ENCODE results near the gene DUS3L.
A peak's percentile ranks its signal among the peaks of the same experiment; 100 is the strongest.

DUS3L gene, protein sequence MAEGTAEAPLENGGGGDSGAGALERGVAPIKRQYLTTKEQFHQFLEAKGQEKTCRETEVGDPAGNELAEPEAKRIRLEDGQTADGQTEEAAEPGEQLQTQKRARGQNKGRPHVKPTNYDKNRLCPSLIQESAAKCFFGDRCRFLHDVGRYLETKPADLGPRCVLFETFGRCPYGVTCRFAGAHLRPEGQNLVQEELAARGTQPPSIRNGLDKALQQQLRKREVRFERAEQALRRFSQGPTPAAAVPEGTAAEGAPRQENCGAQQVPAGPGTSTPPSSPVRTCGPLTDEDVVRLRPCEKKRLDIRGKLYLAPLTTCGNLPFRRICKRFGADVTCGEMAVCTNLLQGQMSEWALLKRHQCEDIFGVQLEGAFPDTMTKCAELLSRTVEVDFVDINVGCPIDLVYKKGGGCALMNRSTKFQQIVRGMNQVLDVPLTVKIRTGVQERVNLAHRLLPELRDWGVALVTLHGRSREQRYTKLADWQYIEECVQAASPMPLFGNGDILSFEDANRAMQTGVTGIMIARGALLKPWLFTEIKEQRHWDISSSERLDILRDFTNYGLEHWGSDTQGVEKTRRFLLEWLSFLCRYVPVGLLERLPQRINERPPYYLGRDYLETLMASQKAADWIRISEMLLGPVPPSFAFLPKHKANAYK

DNA sequence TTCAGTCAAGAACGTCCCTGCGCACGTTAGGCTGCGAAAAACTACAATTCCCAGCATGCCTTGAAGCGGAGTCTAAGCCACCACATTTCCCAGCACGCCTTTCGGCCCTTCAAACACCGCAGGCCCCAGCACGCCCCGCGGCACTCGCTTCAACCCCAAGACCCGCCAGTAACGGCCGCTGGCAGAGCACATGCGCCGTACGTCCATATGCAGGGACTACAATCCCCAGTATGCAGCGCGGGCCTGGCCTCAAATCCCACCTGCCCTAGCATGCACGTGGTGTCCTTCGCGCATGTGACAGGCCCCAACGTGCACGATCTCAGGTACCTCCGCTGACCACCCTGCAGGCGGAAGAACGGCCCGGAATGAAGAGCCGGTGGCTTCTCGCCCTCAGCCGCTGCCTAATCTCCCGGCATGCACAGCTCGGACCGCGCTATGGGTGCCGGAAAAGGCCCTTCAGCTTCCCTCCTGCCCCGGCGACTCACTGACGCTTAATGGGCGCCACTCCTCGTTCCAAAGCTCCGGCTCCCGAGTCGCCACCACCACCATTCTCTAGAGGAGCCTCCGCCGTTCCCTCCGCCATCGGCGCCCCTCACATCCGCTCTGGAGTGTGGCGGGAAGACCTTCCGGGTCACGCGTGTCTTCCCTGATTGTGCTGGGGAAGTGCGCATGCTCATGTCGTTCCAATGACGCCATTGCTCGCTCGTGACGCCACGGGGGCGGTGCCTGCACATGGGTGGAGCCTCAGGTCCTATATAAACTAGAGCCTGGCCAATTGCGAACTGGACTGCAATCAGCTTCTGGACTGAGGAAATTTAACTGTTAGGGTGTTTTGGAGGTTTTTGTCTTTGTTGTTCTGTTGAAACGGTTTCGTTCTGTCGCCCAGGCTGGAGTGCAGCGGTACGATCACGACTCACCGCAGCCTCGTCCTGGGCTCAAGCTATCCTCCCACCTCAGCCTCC, at the start of gene DUS3L:
Gene DUS3L, minus strand, starts transcription at position 605 of the 962 bp plus-strand sequence. Its CDS starts 22 bp downstream, at position 583.
- DNase-seq, result peak; percentile 93 to 99 (median 96)
- intact Hi-C loops (cut with DNase I), result loop anchor here (2.0 to 5.0 kb wide), 3 partner anchors 69 to 111 kb away; partner anchors contain the start of genes CATSPERD, HSD11B1L, LONP1 and MICOS13

DNA sequence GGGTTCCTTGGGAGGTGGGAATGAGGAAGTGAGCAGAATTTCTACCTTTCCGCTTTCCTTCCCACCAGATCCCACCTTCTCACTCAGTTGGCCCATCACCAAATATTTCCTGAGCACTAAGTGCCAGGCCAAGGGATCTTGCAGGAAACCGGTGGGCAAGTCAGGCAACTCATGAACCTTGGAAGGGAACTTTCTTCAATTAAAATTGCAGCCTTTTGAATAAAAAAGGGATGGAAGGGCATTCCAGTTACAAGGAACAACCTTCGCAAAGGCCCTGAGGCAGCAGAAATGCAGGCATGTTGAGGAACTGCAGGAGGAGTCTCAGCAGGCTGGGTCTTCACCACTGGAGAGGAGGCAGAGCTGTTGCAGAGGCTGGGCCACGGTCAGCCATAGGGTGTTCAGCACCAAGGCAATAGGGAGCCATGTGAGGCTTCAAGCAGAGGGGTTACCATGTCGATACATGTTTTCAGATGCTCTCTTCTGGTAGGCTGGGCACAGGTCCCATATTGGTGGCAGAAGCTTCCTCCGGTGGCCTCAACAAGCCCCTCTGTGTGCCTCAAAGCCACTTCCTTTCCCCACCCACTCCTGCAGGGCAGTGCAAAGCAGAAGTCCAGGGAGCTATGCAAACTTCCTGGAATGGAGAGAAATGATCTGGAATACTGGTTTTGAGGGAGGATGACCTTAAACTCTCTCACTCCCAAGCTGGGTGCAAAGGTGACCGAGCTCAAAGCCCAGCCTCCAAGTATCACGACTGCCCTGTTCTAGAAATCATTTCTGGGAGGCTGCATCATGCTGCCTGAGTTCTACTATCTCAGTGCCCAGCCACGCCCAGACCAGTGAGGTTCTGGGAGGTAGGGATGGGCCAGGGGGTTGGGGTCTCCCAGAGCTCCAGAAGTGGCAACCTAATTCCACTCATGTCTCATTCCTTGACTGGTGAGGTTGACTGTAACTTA, 48.4 kb upstream of the DUS3L start, which contains the start of gene FUT6:
Gene FUT6, minus strand, starts transcription at position 638 of the 953 bp plus-strand sequence. CDS start 7,135 bp downstream, outside the sequence.
- intact Hi-C loops (cut with DNase I), result no loop called here
- peak in 1 of 10 donors; percentile 25 for DNase-seq

DNA sequence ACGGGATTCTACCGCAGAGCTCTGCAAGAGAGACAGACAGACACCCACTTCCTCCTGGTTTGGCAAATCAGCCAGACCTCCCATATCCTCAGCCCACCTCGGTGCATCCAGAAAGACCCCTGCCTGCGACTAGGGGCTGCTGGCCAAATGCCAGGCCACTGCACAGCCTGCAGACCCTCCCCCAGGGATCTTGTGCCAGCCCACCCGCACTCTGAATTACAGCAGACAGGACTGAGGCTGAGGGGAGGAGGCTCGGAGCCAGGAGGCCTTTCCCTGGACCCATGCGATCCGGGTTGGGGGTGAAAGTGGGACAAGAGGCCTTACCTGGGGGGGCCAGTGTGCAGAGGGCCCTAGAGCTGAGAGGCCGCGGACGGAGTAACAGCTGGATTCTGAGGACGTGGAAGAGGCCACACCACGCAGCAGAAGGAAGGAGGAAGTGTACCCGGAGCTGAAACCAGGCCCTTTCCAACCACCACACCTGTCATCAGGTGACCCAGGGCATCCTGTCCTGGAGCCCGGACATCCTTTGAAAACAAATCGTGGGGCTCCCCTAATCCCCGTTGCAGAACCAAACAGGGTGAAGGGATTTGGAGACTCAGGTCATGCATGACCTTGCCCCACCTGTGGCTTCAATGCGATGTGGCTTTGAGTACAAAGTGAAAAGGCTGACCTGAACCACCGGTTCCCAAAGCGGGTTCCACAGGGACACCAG, 47.5 kb upstream of the DUS3L start:
- DNase-seq, result peak in 1 of 10 donors; percentile 40
- intact Hi-C loops (cut with DNase I), result no loop called here

DNA sequence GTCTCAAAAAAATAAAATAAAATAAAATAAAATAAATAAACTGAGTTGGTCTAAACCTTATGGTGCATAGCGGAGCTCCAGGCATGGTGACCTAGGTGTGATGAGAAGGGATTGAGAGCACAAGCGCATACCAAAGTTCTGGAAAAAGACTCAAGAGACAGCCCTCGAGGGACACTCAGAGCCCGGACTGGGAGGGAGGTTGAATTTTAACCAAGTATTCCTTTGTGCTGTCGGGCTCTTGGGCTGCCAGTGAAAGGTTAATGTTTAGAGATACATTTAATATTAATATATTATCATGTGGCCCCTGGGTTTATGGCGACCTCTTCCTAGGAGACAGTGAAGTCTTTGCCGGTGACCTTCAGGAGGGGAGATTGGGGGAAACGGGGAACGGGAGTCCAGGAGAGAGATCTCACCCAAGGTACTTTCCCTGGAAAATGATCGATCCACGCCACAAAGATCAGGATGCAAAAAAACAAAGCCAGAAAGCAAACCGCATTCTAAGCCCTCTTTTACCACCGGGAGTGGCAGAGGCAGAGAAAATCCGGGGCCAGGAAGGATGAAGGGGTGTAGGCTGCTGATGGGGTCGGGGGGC, 46.9 kb upstream of the DUS3L start:
- intact Hi-C loops (cut with DNase I), result no loop called here

DNA sequence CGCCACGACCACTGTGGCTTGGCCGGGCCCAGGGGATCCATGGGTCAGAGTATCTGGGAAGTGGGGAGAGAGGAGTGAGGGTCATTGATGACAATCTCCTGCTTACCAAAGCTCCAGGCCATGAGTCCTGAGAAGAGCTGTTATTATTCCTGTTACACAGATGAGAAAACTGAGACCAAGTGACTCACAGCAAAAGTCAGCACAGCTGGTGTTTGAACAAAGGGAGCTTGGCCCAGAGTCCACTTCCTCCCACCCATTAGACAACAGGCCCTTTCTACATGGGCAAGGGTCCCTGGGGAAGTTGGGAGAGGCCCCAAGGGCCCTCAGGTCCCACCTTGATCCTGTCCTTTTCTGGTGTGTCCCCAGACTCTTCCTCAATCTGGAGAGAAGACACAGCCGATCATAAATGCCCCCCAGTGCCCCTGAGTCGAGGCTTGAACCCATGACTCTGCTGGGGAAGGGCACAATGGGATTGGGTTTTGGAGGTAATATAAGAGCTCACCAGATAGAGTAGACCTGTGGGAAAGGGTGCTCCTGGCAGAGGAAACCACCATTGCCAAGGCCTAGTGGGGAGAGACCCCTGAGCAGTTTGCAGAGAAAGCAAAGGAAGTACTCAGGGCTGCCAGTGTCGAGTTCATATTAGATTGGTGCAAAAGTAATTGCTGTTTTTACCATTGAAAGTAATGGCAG, 41.7 kb upstream of the DUS3L start:
- peak in 1 of 10 donors; percentile 15 for DNase-seq
- intact Hi-C loops (cut with DNase I), result no loop called here

More for the DNA sequence above, 46.9 kb upstream of the DUS3L start:
- no peak for DNase-seq

DNA sequence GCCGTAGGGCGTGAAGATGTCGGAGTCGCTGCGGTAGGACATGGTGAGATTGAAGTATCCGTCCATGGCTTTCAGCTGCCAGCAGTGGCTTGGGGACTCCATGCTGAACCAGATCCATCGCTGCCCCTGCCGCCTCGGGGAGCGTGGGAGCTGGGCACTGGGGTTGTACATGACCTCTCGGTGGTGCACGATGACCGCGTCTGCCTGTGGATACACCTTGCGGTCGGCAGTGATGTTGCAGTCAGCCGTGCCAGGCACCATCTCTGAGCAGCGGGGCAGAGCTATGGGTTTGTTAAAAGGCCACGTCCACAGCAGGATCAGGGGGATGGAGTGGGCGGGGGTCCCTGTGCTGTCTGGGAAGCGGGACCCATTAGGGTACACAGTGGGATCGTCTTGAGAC, 41.1 kb upstream of the DUS3L start:
- DNase-seq, result peak in 1 of 10 donors; percentile 52
- intact Hi-C loops (cut with DNase I), result no loop called here

DNA sequence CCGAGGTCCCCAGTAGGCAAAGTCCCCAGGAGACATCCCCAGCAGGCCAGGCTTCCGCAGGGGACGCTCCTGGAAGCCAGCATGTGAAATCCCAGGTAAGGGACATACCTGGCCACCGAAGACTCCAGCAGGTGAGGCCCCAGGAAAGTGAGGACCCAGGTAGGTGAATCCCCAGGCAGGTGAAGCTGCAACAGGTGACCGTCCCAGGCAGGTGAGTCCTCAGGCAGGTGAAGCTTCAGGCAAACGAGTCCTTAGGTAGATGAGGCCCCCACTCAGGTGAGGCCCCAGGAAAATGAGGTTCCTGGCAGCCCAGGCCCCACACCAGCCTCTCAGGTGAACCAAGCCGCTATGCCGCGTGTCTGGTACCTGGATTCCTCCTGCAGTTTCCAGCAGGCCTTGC, 40.2 kb upstream of the DUS3L start:
- DNase-seq, result peak in 1 of 10 donors; percentile 50
- intact Hi-C loops (cut with DNase I), result no loop called here

DNA sequence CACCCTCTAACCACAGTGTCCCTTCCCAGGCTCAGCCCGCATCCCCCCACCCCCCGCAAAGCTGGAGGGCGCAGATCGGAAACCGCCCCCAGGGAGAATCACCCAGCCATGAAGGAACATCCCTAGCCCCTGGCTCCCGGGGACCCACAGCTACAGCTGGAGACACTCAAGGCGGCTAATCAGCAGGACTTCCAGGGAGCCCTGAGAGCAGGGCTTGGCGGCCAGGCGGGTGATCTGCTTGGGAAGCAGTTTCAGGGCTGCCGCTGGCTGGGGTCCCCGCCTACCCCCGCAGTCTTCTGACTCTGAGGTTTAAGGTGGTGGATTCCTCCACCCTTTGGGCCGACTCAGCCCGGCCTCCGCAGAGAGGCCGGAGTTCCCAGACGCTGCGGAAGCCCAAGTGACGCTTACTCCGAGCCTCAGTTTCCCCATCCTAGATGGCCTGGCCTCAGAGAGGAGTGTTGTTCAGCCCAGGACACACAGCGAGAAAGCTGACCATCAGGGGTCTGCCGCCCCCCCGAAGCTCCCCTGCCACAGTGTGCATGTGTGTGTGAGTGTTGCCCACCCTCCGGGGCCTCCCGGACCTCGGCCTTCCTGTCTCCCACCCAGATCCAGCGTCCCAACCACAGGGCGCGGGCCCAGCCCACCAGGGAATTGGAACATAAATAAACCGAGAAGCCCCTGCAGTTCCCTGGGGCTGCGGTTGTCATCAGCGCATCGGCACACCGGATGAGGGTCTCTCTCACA, 38.8 kb upstream of the DUS3L start:
- intact Hi-C loops (cut with DNase I), result no loop called here
- DNase-seq, result no peak

DNA sequence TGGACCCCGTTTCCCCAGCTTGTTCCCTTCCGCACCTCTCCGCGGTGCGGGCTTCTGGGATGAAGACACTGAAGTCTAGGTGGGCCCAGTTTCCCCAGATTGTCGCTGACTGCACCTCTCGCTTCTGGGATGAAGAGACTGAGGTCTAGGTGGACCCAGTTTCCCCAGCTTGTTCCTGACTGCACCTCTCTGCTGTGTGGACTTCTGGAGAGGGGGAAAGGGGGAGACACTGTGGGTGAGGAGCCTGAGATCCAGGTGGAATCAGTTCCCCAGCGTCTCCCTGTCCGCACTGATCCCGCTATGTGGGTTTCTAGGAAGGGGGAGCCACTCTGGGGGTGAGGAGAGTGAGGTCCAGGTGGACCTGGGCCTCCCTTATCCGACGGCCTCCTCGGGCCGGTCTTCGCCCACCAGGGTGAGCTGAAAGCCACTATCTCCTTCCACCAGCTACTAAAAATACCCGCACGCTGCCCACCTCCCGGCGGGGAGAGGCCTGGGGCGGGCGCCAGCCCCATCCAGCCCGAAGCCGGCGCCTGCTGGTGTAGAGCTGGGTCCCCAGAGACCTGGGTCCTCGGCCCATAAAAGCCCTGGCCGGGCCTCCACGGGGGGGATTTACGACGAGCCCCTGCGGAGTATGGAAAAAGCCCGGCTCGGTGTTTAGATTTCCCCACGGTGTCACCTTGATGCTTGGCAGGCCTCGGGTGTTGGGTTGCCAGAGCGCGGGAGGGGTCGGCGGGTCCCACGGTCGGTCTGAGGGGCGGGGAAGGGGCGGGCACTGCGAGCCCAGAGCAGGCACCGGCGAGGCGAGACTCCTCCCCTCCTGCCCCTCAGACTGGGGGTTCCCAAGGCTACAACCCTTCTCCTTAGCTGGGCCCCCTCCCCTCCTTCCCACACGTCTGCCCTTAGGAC, 38.0 kb upstream of the DUS3L start:
- DNase-seq, result no peak
- intact Hi-C loops (cut with DNase I), result no loop called here

DNA sequence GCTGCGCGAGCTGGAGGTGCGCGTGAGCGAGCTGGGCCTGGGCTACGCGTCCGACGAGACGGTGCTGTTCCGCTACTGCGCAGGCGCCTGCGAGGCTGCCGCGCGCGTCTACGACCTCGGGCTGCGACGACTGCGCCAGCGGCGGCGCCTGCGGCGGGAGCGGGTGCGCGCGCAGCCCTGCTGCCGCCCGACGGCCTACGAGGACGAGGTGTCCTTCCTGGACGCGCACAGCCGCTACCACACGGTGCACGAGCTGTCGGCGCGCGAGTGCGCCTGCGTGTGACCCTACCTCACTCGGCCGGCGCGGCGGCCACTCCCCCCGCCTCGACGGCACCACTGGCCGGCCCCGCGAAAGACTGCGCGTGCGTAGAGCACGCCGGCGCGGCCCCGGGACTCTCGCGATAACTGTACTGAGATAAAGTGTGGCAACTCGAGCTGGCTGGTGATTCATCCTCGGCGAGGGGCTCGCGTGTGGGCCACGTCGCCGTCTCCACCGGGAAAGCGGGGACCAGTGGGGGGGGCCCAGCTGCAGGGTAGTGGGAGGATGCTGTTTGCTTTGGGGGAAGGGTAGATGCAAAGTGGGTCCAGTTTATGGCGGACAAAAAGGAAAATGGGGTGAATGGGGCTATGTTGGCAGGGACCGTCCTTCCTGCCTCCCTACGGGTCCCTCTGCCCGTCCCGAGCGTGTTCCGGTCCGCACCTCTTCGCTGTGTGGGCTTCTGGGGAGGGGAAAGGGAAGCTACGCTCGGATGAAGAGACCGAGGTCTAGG, 37.1 kb upstream of the DUS3L start:
- intact Hi-C loops (cut with DNase I), result no loop called here
- peak in 9 of 10 donors; percentile 45 to 96 (median 65) for DNase-seq

DNA sequence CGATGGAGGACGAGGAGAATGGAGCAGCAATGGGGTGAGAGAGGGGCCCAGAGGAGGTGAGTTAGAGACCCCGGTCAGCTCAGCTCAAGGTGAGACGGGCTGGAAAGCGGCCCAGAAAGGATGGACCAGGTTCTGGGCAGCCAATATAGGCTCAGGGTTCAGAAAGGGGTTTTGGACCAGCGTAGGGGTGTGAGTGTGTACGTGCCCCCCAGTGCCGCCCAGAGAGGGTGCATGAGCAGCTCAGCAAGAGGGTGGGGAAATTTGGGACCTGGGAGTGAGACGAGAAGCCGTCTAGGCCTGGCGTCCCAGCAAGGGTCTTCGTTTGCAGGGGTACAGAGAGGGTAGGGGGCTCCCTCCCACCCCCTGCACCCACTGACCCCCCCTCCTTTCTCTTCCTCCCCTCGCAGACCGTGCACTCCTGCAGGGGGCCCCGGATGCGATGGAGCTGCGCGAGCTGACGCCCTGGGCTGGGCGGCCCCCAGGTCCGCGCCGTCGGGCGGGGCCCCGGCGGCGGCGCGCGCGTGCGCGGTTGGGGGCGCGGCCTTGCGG, 36.5 kb upstream of the DUS3L start:
- intact Hi-C loops (cut with DNase I), result no loop called here
- DNase-seq, result no peak

DNA sequence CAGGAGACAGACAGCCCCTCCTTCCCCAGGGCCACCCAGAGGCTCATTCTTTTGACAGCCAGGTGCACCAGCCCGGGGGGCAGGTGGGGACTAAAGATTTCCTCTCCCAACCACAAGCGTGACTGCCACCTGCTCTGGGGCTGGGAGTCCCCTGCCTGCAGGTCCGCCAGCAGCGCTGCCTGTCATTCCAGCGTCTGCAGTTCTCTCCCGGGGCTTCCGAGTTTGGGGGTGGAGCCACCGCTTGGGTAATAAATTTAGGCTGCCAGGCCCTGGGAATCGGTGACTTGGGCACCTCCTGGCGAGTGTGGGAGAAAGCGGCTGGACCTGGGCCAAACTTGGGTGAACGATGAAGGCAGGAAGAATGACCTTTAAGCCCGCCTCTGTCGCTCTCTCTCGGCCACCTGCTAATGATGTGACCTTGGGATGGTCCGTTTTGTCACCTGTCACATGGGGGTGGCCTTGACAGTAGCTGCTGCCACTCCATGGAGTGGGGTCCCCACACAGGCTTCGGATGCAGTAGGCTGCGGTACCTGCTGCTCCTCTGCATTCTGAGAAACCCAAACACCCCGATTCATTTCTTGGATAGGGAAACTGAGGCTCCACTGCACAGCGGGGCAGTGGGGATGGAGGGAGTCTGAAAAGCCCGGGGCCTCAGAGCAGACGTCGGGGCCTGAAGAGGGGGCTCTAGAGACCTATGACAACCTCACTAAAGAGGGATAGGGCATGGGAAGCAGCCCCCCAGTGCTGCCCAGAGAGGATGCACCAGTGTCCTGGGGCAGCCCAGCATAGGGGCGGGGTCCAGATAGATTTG, 35.8 kb upstream of the DUS3L start:
- peak in 1 of 10 donors; percentile 87 for DNase-seq
- intact Hi-C loops (cut with DNase I), result no loop called here

DNA sequence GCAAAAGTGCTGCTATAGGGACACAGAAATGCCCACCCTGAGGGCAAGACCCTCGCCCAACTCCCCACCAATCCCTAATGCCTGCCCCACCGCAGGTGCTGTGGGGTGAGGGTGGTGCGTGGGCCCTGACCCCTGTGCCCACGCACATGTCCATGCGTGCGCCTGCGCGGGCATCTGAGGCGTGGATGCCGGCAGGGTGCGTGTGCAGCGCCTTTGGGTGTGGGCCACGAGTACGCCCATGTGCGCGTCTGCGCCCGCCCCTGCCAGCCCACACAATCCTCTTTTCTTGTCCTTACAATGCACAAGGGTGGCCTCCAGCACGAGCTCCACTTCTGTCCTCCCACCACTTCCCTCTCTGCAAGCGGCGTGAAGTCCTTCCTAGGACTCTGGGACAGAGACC, 34.2 kb upstream of the DUS3L start:
- DNase-seq, result peak in 2 of 10 donors; percentile 36 to 90
- intact Hi-C loops (cut with DNase I), result no loop called here

DNA sequence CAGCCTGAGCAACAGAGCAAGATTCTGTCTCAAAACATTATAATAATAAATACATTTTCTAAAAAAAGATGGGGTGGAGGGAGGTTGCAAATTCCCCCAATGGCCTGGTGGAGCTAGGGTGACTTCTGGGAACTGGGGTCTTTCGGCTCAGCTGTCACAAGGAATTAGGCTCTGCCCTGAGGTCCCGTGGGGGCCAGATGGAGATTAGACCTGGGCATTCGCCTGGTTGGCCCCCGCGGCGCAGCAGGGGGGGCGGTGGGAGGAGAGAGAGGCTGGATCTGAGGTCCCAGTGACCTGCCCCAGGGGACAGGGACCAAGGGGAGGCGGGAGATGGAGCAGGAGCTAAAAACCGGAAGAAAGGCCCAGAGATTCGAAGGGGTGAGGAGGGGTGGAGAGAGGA, 33.8 kb upstream of the DUS3L start:
- DNase-seq, result no peak
- intact Hi-C loops (cut with DNase I), result no loop called here
